NCI-H510A (cell line): Measurements from ENCODE around the gene MMP14.
"Not testable (repeated sequence)": the region's sequence is repeated elsewhere in the genome, so short reads cannot be mapped to it uniquely, and the experiment has no call there.

Experiments
- DNase-seq: peaks from one replicate; lab custom pipeline; 2025; lab: John Stamatoyannopoulos, UW

MMP14 gene

DNA sequence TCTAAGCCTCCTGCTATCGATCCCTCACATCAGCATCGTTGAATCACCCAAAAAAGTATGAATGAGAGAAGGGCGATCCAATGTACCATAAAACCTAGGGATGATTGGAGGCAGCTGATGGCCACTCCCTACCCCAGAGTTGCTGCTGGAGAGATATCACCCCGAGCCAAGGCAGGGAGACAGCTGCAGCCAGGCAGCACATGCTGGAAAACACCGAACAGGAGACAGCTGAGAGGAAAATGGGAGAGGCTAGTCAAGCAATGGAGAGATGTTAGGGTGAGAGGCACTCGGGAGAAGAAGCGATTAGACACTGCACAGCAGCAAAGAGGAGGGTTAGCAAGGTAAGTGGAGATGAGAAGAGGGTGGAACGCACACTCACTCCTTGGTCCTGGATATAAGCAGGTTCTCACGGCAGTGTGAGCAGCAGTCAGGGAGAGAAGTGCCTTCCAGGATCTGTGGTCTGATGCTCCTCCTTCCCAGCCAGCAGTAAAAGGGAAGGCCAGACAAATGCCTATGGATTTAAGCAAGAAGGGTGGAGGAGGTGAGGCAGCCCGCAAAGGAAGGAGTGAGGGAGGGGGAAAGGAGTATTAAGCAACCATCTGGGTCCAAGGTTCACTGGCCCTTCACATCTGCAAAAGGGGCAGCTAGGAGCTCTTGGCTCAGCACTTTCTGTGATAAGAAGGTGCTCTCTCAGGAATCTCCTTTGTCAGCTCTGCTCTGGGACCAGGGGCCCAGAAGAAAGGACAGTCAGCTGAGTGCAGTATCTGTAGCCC lies 21.3 kb upstream of the MMP14 start, which contains the start of gene SLC7A7:
Gene SLC7A7 (minus strand): TSS at position 495 of the 773 bp plus-strand sequence. CDS start 2,037 bp downstream, outside the sequence.
- no peak for DNase-seq

DNA sequence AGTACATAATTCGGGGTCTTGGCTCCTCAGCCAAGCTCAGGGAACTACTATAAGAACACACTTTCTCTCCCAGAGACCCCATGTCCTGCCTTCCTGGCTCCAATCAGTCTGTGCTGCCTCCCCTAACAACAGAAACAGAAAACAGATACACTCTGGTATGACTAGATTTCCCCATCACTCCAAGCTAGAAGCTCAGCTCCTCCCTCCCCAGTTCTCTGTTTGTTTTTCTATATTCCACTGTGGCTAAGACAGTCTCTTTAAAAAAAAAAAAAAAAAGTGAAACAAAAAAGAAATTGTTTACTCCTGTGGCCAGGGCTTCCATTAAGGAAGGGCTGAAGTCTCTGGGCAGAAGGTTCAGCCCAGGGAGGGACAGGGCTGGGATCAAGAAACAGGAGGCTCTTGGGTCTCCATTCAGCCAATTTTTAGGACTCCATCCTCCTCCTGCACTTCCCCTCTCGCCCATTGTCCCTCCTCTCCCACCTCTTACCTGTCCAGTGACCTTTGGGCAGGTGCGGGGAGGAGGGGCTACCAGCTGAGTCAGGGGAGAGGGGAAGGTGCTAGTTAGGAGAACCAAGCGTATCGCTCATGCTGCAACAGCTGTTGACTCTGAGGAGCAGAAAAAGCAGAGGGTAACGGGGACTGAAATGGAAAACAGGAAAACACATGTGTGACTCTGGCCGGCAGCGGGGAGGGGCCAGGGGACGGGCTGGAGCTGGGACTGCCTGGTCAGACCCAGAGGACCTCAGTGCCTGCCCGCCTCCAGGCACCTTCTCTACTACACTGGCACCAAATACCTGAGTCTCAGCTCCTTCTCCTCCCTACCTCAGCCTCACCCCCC lies 17.0 kb upstream of the MMP14 start:
- no peak for DNase-seq

DNA sequence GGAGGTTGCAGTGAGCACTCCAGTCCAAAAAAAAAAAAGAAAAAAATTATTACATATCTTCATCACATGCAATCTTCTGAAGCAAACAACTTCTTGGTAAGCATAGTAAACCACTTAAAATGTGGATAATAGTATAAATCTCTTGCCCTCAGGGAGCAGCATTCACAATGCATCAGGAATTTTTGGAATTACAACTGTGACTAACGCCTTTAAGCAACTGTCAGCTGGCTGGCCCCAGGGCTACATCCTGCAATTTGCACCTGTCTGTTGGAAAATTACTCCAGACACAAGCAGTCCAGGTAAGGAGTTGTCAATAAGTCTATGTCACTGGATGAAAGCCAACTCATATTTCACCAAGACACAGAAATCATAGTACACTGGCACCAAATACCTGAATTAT lies 15.7 kb upstream of the MMP14 start:
- no peak for DNase-seq

DNA sequence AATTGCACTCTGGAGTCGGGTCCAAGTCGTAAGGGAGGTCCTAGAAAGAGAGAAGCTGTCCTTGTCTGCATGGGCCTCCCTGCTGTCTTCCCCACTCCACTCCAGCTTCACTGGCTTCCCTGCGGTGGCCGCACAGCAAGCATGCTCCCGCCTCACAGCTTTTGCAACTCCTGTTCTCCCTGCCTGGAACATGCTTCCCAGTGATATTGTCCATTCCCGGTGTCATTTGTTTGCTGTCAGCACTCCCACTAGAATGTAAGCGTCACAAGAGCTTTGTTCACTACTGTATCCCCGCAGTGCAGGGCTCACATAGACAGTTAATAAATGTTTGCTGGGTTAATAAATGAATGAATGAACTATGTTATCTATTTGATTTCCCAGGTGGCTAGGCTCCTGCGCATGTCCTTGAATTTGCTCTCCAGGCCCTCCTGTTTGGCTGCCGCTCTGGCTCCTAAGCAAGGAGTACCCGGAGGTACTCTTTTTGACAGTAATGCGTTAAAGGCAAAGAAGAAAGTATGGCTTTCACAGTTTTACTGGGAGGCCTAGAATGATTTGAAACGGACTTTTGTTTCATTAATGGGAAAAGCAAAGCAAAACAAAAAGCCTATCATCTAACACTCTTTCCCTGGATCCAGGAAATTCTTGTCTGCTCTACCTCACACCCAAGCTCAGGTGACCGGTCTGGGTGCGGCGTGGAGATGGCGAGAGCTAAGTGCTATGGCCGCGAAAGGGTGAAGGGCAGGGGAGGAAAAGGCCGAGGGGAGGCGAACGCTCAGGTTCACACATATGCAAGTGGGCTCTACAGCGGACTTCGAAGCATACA lies 15.0 kb upstream of the MMP14 start:
- no peak for DNase-seq

DNA sequence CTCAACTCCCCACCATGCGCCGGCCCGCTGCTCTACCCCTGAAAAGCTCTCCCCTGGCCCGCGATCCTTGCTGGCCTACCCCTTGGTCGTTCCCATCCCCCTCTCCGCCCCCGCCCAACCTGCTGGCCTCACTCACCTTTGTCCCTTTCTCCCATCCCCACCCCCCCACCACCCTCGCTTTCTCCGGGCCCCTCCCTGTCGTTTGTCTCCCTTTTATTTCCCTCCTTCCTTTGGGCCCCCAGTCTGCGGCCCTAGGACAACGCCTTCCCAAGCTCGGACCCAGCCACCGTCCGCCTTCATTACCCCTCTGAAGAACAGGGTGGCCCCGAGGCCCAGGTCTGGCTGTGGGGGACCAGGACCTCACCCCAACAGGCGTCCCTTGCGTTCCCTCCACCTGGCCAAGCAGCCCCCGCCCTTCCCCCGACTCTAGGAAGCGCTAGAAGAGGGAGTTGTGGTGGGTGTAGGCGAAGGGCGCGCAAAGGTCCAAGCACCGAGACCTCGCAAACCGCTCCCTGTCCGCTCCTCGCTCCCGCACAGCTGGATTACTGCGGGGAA lies 14.3 kb upstream of the MMP14 start:
- DNase-seq: no peak

DNA sequence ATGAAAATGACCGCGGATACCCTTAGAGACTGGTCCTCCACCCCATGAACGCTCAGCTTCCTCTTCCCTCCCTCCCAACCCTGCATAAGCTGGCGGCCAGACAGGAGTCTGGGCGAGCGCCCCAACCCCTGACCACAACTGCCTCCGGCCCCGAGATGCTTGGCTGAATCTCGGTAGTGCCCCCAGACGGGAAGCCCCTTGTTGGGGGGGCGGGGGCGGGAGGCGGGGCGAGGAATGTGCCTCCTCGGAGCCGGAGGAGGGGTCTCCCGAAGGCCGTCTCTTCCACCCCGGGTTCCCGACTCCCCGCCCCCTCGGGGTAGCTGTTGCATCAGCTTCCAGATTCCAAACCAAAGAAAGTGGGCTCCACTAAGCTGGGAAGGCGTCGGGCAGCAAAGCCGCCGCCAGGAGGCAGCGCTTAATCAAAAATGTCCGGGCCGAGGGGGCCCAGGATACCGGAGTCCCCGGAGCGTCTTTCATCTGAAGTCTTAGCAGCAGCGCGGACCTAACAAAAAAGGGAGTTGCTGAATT lies 13.8 kb upstream of the MMP14 start:
- no peak for DNase-seq

DNA sequence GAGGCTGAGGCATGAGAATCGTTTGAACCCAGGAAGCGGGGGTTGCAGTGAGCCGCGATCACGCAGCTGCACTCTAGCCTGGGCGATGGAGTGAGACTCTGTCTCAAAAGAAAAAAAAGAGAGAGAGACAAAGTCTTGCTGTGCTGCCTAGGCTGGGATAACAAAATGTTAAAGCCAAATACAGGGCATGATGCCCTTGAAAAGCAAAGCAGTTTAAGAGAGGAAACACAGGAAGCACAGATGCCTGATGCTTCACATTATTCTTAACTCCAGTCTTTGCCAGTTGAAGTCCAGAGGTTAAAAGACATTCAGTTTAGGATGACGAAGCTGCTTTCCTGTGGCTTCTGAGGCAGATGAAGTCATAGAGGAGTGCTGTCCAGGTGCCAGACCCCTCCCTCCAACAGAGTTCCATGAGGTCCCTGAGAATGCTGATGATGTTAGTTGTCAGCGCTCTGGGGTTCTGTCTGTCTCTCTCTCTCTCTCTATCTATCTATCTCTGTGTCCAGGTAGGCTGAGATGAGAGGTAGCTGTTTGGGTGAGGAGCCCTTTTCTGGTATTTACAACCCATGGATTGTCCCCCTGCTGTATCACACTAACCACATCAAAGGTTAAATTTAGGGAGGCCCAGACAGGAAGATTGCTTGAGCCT lies 11.6 kb upstream of the MMP14 start:
- no peak for DNase-seq

DNA sequence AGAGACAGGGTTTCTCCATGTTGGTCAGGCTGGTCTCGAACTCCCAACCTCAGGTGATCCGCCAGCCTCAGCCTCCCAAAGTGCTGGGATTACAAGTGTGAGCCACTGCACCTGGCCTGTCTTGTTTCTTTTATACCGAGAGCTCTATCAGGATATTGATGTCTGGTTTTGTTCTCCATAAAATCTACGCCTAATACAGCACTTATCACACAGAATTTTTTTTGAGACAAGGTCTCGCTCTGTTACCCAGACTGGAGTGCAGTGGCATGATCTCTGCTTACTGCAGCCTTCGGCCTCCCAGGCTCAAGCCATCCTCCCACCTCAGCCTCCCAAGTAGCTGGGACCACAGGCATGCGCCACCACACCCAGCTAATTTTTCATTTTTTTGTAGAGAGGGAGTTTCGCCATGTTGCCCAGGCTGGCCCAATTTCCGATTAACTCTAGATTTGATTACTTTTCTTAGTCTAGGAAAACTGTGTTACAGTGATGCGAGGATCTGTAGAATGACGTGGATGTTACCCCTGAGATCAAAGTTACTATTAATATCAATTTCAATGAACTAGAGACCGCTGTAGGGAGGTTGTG lies 7.2 kb upstream of the MMP14 start:
- not testable (repeated sequence) for DNase-seq

DNA sequence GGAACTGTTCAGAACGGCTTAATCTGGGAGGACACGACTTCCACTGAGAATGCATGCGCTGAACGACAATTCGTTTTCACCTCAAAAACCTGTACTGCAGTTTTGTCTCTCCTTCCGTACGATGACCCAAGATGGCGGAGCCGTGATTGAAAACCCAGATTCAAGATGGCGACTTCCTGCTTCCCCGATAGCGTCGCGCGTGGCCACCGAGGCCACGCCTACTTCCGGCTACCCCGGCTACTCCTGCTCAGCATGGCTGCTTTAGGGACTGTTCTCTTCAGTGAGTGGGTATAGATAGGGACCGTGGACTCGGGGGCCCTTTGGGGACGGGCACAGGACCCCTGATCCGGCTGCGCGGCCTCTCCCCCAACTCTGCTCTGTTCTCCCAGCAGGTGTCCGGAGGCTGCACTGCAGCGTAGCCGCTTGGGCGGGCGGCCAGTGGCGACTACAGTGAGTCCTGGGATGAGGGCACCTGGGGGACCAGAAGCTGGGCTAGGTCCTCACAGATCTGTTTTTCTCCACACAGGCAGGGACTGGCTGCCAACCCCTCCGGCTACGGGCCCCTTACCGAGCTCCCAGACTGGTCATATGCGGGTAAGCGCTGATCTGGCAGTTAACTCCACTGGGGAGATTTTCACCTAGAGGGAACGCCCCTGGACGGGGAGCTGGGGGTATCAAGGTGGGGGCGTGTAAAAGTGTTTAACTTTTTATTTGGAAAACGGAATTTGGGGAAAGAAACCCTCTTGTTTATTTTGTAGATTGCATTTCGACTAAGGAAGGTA lies 6.5 kb upstream of the MMP14 start, which contains the start of gene MRPL52:
Gene MRPL52 (plus strand): TSS at position 227 of the 782 bp plus-strand sequence. CDS start 26 bp downstream, at position 253.
- peak; percentile 77 for DNase-seq

DNA sequence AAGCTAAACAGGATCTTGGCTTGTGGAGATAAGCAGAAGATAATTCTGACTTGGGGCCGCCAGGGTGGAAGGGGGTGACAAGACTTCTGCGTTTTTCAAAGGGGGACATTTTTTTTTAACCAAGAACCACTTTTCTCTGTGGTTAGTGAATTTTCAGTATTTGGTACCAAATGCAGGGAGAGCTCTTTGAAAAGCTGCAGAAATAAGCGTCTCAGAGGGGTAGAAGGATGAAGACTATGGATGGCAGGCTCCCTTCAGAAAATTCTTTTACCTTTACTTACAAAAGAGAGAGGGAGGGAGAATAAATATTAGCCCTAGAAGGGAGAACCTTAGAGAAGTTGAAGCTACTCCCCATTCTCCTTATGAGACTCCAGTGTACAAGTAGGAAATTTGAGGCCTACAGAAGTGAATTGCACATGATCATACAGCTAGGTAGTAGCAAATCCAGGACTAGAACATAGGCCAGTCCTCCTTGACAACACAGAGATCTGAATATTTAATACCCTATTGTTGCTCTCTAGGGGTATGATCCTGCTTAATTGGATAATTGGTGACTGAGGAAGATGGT lies 5.9 kb upstream of the MMP14 start:
- DNase-seq: no peak

DNA sequence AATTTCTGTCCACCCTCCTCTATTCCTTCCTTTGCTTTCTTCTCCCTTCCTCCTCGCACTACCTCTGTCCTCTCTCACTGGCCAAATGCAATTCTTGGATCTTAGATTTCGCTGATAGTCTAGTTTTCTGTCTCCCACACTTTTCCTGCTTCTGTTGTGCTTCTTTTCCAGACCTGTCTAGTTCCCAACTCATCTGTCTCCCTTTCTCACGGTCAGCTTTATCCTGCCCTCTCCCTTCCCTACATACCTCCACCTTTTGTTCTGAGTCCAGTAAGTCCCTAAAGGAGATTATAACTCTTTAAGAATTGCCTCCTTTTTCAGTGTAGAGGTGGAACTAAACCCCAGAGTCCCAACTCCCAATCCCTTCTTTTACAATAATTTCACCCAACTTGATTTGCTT lies 880 bp upstream of the MMP14 start:
- no peak for DNase-seq

DNA sequence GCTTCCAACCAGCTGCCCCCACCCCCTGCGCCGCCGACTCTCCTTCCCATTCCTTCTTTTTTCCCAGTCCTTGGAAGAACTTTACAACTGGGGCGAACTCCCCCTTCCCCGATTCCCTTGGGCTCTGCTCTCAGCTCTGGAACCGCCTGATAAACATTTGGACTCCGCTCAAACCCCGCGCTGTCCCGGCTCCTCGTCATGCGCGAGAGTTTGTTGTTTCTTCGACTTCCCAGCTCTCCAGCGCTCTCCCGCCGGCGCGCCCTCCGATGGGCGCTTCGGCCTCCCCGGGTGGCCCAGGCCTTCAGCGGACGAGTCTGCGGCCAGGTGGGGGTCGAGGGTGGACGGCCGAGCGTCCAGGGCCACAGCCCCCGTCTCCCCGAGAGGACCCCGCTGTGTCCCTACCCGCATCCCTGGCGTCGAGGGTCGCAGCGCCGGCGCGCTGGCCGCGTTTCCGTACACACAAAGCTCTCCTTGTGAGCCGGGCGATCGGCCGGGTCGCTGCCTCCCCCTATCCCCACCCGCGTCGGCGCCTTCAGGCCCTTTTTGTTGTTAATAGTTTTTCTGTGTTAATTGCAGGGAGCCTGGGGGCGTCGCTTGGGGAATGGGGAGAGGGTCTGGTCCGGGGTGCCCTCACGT lies 847 bp downstream of the MMP14 start:
- DNase-seq: no peak

DNA sequence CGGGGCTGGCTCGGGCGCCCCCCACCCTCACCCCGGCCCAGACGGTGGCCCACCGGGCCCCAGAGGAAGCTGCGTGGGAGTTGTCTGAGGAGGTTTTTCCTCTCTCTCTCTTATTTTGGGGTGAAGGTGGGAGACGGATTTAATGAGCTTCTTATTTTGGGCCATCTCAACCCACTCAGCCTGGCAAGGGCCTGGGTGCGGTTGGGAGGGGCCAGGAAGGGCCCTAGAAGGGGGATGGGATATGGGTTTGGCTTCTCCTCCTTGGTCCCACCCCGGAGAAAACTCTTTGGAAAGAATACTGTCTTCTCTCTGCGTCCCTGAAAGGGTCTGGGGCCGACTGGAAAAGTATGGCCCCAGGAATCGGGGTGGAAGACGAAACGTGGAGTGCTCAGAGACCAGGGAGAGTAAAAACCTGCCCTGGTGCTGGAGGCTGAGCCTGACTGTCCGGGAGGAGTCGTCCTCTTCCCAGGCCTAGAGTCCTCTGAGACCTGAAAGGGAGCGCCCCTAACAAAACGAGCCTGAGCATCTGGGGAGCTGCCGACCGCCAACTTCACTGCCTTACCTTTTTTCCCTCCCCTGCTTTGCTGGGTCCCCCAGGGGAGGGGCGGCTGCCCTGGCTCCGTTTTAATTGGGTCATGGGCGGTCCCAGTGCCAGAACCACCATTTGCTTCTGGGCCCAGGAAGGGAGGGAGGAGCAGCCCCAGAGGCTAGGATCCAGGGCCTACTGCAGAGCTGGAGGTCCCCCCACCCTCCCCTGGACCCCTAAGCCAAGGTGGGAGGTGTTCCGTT lies 1.6 kb downstream of the MMP14 start:
- no peak for DNase-seq

DNA sequence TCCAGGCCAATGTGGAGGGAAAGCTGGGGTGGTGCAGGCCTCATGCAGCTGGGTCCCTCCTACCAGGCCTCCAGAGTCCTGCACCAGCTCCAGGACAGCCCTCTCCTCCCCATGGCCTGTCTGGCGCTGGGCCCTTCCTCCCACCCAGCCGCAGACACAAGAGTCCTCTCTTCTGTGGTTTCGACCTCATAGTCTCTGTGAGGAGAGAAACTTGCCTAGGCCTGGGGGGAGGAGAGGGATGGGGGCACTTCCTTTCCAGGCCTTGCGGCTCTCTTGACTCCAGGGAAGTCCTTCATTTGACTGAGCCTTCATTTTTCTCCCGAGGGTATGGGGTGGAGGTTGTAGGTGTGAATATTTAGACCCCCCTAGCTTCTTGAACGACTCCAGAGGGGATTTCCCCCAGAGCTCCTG lies 2.3 kb downstream of the MMP14 start:
- no peak for DNase-seq

DNA sequence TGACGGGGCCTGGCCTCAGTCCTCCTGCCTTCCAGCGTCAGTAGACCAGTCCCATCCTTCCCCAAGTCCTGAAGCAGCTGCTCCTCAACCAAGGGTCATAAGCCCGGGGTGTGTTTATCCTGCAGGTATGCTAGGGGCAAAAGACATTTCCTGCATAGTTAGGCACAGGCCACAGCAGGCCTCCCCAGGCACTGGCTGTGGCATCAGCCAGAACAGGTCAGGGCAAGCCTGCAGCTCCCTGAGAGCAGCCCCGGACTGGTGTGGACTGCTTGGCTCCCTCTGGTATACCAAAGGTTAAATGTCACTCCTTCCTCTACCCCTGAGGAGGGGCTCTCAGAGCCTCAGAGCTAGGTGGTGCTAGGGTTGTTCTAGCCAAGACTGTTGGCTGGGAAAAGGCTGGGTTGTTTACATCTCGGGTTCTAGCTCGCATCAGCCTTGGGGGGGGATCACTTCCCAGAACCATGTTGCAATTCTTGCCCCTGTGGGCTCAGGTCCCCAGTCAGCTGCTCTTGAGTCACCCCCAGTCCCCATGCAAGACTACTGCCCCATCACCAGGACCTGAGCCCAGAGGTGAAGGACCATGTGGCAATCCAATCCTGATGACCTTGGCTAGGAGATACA lies 2.9 kb downstream of the MMP14 start:
- no peak for DNase-seq

DNA sequence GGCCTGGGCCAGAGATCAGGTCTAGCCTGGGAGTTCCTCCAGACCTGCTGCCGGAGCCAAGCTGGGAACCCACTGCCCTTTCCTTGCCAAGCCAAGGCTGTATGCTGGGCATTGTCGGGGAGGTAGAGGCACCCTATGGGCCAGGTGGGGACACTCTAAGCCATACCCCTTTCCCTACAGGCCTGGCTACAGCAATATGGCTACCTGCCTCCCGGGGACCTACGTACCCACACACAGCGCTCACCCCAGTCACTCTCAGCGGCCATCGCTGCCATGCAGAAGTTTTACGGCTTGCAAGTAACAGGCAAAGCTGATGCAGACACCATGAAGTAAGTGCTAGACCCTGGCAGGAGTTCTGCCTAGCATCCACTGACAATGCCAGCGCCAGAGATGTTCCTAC lies 4.9 kb downstream of the MMP14 start:
- no peak for DNase-seq

DNA sequence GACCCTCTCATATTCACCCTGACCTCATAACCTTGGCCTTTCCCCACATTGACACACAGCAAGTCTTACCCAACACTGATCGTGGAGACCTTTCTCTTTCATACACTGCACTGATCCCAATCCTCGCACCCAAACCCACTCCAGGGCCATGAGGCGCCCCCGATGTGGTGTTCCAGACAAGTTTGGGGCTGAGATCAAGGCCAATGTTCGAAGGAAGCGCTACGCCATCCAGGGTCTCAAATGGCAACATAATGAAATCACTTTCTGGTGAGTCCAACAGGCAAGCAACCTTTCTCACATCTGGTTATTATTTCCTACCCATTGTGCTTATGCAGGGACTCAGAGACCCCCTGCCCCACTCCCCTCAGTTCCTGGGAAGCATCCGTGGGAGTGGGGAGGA lies 5.4 kb downstream of the MMP14 start:
- no peak for DNase-seq
